Lower leg skin (tissue), 4 donors: ENCODE measurements around the gene NEURL3. TPM values are rescaled to one million over a fixed set of nuclear protein-coding genes. Genes with fewer than 3 reads are reported as not detected.

Experiments
- DNase-seq, 2 donors: peaks; one replicate each; pipeline ENCODE4 v3.0.0-alpha.2; 2019; ENCODE audit warnings: low spot score in 2 of 2
- H3K4me3 ChIP-seq: fragments of 200-600 bp; sonication (generic); 2 replicates; pipeline ENCODE4 v1.5.1; 2017; ENCODE audit warnings: mild to moderate bottlenecking, low read depth; ENCODE audit not compliant: poor library complexity, severe bottlenecking
- CTCF ChIP-seq, 3 donors: fragments of 450-650 bp; IDR thresholded peaks; one replicate each; pipeline ENCODE4 v1.5.1; 2016; ENCODE audit warnings: antibody characterized with exemption in 3 of 3, mild to moderate bottlenecking in 3 of 3, moderate library complexity in 2 of 3
- POLR2A ChIP-seq, 2 donors: fragments of 450-650 bp; IDR thresholded peaks; one replicate each; pipeline ENCODE4 v1.6.1; 2016 to 2017; ENCODE audit warnings: antibody characterized with exemption in 2 of 2, mild to moderate bottlenecking in 1 of 2, moderate library complexity in 1 of 2
- WGBS, 2 donors: methylation state at CpG; one replicate each; pipeline ENCODE4 v1.1.5; 2018; 5-methylcytosine and 5-hydroxymethylcytosine counted together
- intact Hi-C: fragments of 100-400 bp; cut with DNase I; formaldehyde crosslinking; loops from one replicate; pipeline ENCODE4 v1.15.0; 2023; ENCODE audit warnings: low total_unique reads
- total RNA-seq, 4 donors: library from RNA; depleted of rRNA; stranded (reverse); fragments of >200 nt; gene quantifications; one replicate each; pipeline ENCODE4 v1.1.0, GENCODE V29; 2016

NEURL3 gene
- total RNA-seq, 4 donors from 2014 or later = 0.57 to 3.0 (median 1.7) TPM

- TF ChIP-seq POLR2A (IDR thresholded peaks at IDR 0.05) (no peak), CTCF (IDR thresholded peaks at IDR 0.05) (no peak)
- peak; percentile 72 to 95 for DNase-seq
- WGBS, 2 donors = 0 to 1% methylated on average over 48 to 61 of the region's 61 CpGs
- intact Hi-C loops = no loop called here
- peak overlapping the region; percentile 88 for H3K4me3 ChIP-seq
These were observed 32.0 kb upstream of the NEURL3 start for GRCh38 chr2:96537066-96537733.

- TF ChIP-seq CTCF (IDR thresholded peaks at IDR 0.05) (no peak), POLR2A (IDR thresholded peaks at IDR 0.05) (peak in 1 of 2 donors; percentile 91)
- peak; percentile 90 to 99 for DNase-seq
- 0 to 2% methylated on average over 18 to 42 of the region's 69 CpGs for WGBS, 2 donors
- intact Hi-C loops = no loop called here
- H3K4me3 ChIP-seq = peak within 1 kb of the TSS; percentile 88
These were observed 31.4 kb upstream of the NEURL3 start, which contains the start of gene ARID5A for GRCh38 chr2:96536445-96537065. Gene ARID5A, plus strand, starts transcription at chr2:96536752. Its CDS starts 75 bp downstream, at chr2:96536827.

DNA sequence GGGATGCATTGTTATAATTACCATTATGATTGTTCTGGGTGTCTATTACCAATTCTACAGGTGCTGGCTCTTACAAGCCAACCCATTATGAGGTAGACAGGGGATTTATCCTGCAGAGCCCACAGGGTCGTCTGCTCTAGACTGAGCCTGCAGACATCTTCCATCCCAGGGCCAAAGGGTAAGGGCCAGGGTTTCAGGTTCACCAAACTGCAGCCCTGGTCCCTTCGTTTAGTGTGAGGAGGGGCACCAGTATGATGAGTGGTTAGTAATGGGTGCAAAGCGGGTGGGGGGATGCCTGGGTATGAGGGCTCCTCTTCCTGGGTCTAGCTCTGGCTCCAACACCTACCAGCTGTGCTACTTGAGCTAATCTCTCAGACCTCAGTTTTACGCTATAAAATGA is 30.2 kb upstream of the NEURL3 start:
- TF ChIP-seq POLR2A (IDR thresholded peaks at IDR 0.05) = no peak
- TF ChIP-seq CTCF (IDR thresholded peaks at IDR 0.05) = no peak
- no peak overlapping the region for H3K4me3 ChIP-seq
- DNase-seq = no peak
- WGBS, 2 donors = 82 to 83% methylated on average over 4 of the region's 4 CpGs
- intact Hi-C loops = no loop called here

DNA sequence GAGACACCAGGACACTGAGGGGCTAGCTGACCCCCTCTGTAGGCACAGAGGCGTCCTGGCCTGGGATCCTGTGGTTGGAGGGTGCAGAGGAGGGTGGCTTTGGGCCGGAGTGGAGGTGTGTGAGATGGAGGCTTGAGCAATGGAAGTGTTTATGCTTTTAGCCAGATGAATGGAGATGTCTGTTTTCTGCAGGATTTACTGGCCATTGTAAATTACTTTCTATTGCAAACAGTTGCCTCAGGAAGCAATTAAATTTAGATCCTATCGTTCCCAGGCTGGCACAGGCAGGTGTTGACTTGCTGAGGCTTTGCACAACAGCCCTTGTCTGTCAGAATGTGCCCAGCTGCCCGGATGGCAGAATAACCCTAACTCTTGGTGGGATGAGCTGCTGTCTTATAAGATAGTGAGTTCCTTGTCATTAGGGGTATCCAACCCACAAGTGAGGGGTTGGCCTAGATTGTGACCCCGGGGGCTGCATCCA is 29.6 kb upstream of the NEURL3 start:
- H3K4me3 ChIP-seq = no peak overlapping the region
- intact Hi-C loops = no loop called here
- no peak for TF ChIP-seq CTCF (IDR thresholded peaks at IDR 0.05)
- no peak for TF ChIP-seq POLR2A (IDR thresholded peaks at IDR 0.05)
- 23 to 47% methylated on average over 5 of the region's 5 CpGs for WGBS, 2 donors
- no peak for DNase-seq

- TF ChIP-seq CTCF (IDR thresholded peaks at IDR 0.05) (no peak), POLR2A (IDR thresholded peaks at IDR 0.05) (no peak)
- DNase-seq = no peak
- no peak overlapping the region for H3K4me3 ChIP-seq
- intact Hi-C loops = no loop called here
- WGBS, 2 donors = 23 to 29% methylated on average over 4 of the region's 4 CpGs
These were observed 29.0 kb upstream of the NEURL3 start for GRCh38 chr2:96534141-96534540.
